Activated CD4-positive, alpha-beta T cell treated with anti-CD3 and anti-CD28 coated beads, Interleukin-2, amount 50 U/mL, for 1 hour (primary cell): ENCODE results near the gene SLC9C2.
A peak's percentile ranks its signal among the peaks of the same experiment; 100 is the strongest.
"Not testable (repeated sequence)": the region's sequence is repeated elsewhere in the genome, so short reads cannot be mapped to it uniquely, and the experiment has no call there.

Experiments
- DNase-seq: peaks from one replicate; pipeline ENCODE4 v3.0.0-alpha.2; 2020

The SLC9C2 gene

GRCh38 chr1:173478094-173478674 lies 124.7 kb downstream of the SLC9C2 start:
- DNase-seq: no peak

- peak; percentile 80 for DNase-seq
Measured at GRCh38 chr1:173477286-173478093, 125.4 kb downstream of the SLC9C2 start, which contains the start of gene PRDX6. Gene PRDX6 (plus strand): TSS chr1:173477335. CDS start chr1:173477398, 63 bp downstream.

- peak; percentile 63 for DNase-seq
Measured at GRCh38 chr1:173476665-173477285, 126.1 kb downstream of the SLC9C2 start.

- no peak for DNase-seq
Measured at GRCh38 chr1:173476197-173476664, 126.6 kb downstream of the SLC9C2 start.

GRCh38 chr1:173475564-173476196 lies 127.2 kb downstream of the SLC9C2 start:
- no peak for DNase-seq

- not testable (repeated sequence) for DNase-seq
Measured at GRCh38 chr1:173474780-173475421, 128.0 kb downstream of the SLC9C2 start.

- no peak for DNase-seq
Measured at GRCh38 chr1:173474097-173474779, 128.6 kb downstream of the SLC9C2 start.

- no peak for DNase-seq
Measured at GRCh38 chr1:173473599-173474011, 129.3 kb downstream of the SLC9C2 start.

GRCh38 chr1:173470608-173471007 lies 132.3 kb downstream of the SLC9C2 start:
- DNase-seq: no peak

- DNase-seq: no peak
Measured at GRCh38 chr1:173469656-173470055, 133.2 kb downstream of the SLC9C2 start.

- DNase-seq: no peak
Measured at GRCh38 chr1:173467426-173467825, 135.4 kb downstream of the SLC9C2 start.

GRCh38 chr1:173464185-173464584 lies 138.7 kb downstream of the SLC9C2 start:
- DNase-seq: not testable (repeated sequence)

GRCh38 chr1:173462666-173463065 lies 140.2 kb downstream of the SLC9C2 start:
- not testable (repeated sequence) for DNase-seq

- DNase-seq: no peak
Measured at GRCh38 chr1:173459885-173460284, 143.0 kb downstream of the SLC9C2 start.

GRCh38 chr1:173454966-173455524 lies 147.8 kb downstream of the SLC9C2 start:
- DNase-seq: no peak

- DNase-seq: no peak
Measured at GRCh38 chr1:173453982-173454381, 148.9 kb downstream of the SLC9C2 start.

- no peak for DNase-seq
Measured at GRCh38 chr1:173451981-173452380, 150.9 kb downstream of the SLC9C2 start.
